ENCODE data around the gene CNIH4. TPM values are rescaled to one million over a fixed set of nuclear protein-coding genes. Genes with fewer than 3 reads are reported as not detected.

Gene CNIH4
- total and polyA plus RNA-seq, 2 experiments from 2014 or later = 53.5 to 194 TPM

GRCh38 chr1:224404916-224405603 lies 48.4 kb downstream of the CNIH4 start (continued):
- TF ChIP-seq NANOG (IDR thresholded peaks at IDR 0.05; ENCODE audit: borderline replicate concordance) (no peak), REST (IDR thresholded peaks at IDR 0.05; ENCODE audit: unreplicated experiment) (no peak), ZNF114 (CRISPR knock-in tag; IDR thresholded peaks at IDR 0.05) (no peak), ZNF331 (CRISPR knock-in tag; IDR thresholded peaks at IDR 0.05; ENCODE audit: low read depth) (no peak), JUNB (IDR thresholded peaks at IDR 0.05; ENCODE audit: unreplicated experiment) (no peak), CTCF (conservative IDR thresholded peaks at IDR 0.05; ENCODE audit: low read depth in 2 of 2) (no peak), CREB1 (CRISPR knock-in tag; IDR thresholded peaks at IDR 0.05; ENCODE audit: low read depth) (no peak)

- Histone ChIP-seq H3K79me2 (replicated peaks; ENCODE audit: insufficient read depth) (no peaks in the 10 kb centered on the region), H3K27me3 (ENCODE audit: insufficient read depth) (no peaks in the 10 kb centered on the region), H3K4me3 (no peak overlapping the region), H3K36me3 (ENCODE audit: insufficient read depth) (peaks cover 48% of the 10 kb centered on the region; the same call in 1 of the 2 replicates), H4K20me1 (replicated peaks; ENCODE audit: insufficient read depth) (0 out of 2 replicates have a peak, but pooled peaks cover 5% of the 10 kb centered on the region), H3F3A (replicated peaks; ENCODE audit: low read depth) (no peaks in the 10 kb centered on the region; the same call in 1 of the 2 replicates), H3K27ac (ENCODE audit: low read depth) (no peak overlapping the region), H2AFZ (no peak overlapping the region), H3K4me2 (no peak overlapping the region), H3K9me2 (ENCODE audit: insufficient read depth) (no peaks in the 10 kb centered on the region), H3K4me1 (ENCODE audit: insufficient read depth) (no peaks in the 10 kb centered on the region)
- Mint-ChIP-seq H3K4me1 (no peaks in the 10 kb centered on the region), H3K36me3 (ENCODE audit: low read depth) (peaks cover 76% of the 10 kb centered on the region), H3K27me3 (ENCODE audit: insufficient read depth, low read depth, poor library complexity) (peaks cover 4% of the 10 kb centered on the region), H3K27ac (no peak overlapping the region), H3K9me3 (no peaks in the 10 kb centered on the region), H3K4me3 (no peak overlapping the region)
- no peak for DNase-seq (ENCODE audit: low spot score)
- no peak for ATAC-seq
- no peak for TF ChIP-seq ZNF114 (CRISPR knock-in tag; IDR thresholded peaks at IDR 0.05)
These were observed 48.9 kb downstream of the CNIH4 start for GRCh38 chr1:224405604-224405970.

GRCh38 chr1:224406216-224406615 lies 49.5 kb downstream of the CNIH4 start:
- H3K27me3 Mint-ChIP-seq (ENCODE audit: insufficient read depth, low read depth, poor library complexity) = peaks cover 7% of the 10 kb centered on the region
- no peaks in the 10 kb centered on the region; the same call in 1 of the 2 replicates for H3F3A ChIP-seq (replicated peaks; ENCODE audit: low read depth)
- H2AFZ ChIP-seq = no peak overlapping the region
- H3K4me1 Mint-ChIP-seq = no peaks in the 10 kb centered on the region
- H3K36me3 Mint-ChIP-seq (ENCODE audit: low read depth) = peaks cover 74% of the 10 kb centered on the region
- peaks cover 48% of the 10 kb centered on the region; the same call in 1 of the 2 replicates for H3K36me3 ChIP-seq (ENCODE audit: insufficient read depth)
- no peaks in the 10 kb centered on the region for H3K9me2 ChIP-seq (ENCODE audit: insufficient read depth)
- no peak overlapping the region for H3K27ac ChIP-seq (ENCODE audit: low read depth)
- no peak overlapping the region for H3K27ac Mint-ChIP-seq
- DNase-seq (ENCODE audit: low spot score) (no peak), ATAC-seq (no peak)
- H3K4me1 ChIP-seq (ENCODE audit: insufficient read depth) = no peaks in the 10 kb centered on the region
- H3K79me2 ChIP-seq (replicated peaks; ENCODE audit: insufficient read depth) = no peaks in the 10 kb centered on the region
- no peak overlapping the region for H3K4me3 ChIP-seq
- peaks cover 11% of the 10 kb centered on the region; the same call in 1 of the 2 replicates for H4K20me1 ChIP-seq (replicated peaks; ENCODE audit: insufficient read depth)
- no peak overlapping the region for H3K4me2 ChIP-seq
- H3K9me3 Mint-ChIP-seq = no peaks in the 10 kb centered on the region
- no peak overlapping the region for H3K4me3 Mint-ChIP-seq
- no peaks in the 10 kb centered on the region for H3K27me3 ChIP-seq (ENCODE audit: insufficient read depth)
- TF ChIP-seq ZNF462 (CRISPR knock-in tag; IDR thresholded peaks at IDR 0.05) = no peak
